ENCODE measurements around the gene ZNF789. TPM values are rescaled to one million over a fixed set of nuclear protein-coding genes. Genes with fewer than 3 reads are reported as not detected.
"Not testable (repeated sequence)": the region's sequence is repeated elsewhere in the genome, so short reads cannot be mapped to it uniquely, and the experiment has no call there.

The ZNF789 gene
- 10 to 100 TPM; 17.0 to 24.8 (median 19.7) TPM for total RNA-seq
- total RNA-seq (2013), result 16.5 TPM
- 11.3 to 25.7 (median 16.8) reads per million in 29 experiments for total RNA-seq

DNA sequence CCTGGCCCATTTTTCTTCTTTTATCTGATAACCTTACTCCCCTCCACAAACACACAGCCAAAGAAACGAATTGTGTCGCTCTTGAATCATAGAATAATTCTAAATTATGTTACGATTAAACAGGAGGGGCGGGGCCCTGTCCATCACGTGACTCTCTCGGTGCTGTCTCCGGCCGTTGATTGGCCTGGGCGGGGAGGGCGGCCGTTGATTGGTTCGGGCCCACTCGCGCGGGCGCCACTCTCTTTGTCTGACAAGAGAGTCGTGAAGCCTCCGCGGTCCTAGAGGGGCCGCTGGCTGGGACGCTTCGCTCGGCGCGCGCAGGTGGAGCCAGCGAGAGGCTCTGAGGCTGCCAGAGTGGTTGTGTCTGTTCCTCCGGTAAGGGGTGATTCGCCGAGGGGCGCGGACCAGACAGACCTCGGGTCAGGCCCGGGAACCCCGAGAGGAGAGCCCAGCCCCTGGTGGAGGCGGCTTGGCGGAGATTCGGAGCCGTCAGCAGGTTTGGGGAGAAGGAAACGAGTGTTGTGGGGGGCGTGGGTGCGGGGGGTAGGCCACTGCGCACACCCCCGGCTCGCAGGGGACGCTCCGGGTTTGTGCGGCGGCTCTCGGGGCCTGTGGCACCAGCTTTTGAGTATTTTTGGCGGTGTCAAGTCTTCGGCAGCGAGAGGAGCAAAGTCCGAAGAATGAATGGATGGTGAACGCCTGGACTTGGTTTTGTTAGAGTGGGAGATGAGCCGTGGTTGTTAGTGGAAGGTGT lies at the start of gene ZNF789:
ZNF789 (plus strand) TSS at position 330 of the 754 bp plus-strand sequence. CDS start 3,567 bp downstream, outside the sequence.
- POLR2A ChIA-PET, result interaction anchor here in 1 of 2 donors (0.7 kb wide), 1 partner anchor 32 kb away, joined by 3 read pairs; the partner anchor contains the start of gene ZKSCAN5
- H3K9me3 Mint-ChIP-seq, result no peaks in the 10 kb centered on the region
- under 1% methylated on average over 53 of the region's 56 CpGs for WGBS (ENCODE audit: insufficient coverage)

DNA sequence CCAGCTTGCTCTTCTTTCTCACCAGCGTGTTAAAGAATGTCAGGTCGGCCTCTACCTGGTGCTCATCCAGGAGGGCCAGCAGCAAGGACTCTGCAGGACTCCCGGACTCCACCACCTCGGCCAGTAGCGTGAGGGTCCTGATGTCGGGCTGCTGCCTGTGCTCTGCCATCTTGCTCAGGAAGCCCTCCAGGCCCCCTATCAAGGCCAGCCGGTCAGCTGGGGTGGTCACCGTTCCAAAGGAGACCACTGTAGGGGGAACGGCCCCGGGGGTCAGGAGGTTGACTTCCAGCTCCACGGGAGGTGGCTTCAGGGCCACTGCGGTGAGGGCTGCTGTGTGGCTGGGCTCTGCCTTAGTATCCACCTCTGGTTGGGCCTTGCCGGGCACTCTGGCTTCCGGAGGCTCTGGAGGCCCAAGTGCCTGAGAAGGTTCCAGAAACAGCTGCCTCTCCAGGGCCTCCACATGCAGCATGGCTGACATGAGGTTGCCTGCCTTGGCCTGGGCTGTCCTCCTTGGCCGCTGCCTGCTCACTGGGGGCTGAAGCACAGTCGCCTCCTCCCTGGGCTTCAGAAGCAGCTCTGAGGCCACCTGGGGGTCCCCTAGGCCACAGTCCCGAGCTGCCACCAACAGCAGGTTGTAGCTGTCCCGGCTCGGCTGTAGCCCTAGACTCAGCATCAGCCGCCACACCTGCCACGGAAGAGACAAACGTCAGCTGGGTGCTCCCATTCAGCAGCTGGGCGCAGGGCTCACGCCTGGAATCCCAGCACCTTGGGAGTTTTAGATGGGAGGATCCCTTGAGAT lies 47.6 kb upstream of the ZNF789 start:
- ChIA-PET POLR2A (interaction anchor here in 1 of 2 donors (0.6 kb wide), 1 partner anchor 419 kb away, joined by 3 read pairs; no protein-coding TSS in a partner anchor), CTCF (interaction anchor here in 1 of 2 donors (0.6 kb wide), 1 partner anchor 9 kb away, joined by 4 read pairs; no protein-coding TSS in a partner anchor)
- no peak overlapping the region for H3K4me3 Mint-ChIP-seq
- peaks cover 0 to 7% (median 5%) of the 10 kb centered on the region in 3 donors for H3K4me1 Mint-ChIP-seq
- no peaks in the 10 kb centered on the region for H3K9me3 Mint-ChIP-seq
- Histone ChIP-seq H3K4me1 (ENCODE audit: control insufficient read depth in 1 of 2, extremely low read depth in 1 of 2, insufficient read depth in 2 of 2, low read length in 2 of 2) (peaks cover 0 to 15% of the 10 kb centered on the region in 2 experiments), H3K9me3 (no peaks in the 10 kb centered on the region), H3K27me3 (replicated peaks in 1 of 2; ENCODE audit: control insufficient read depth in 2 of 2, extremely low read depth in 1 of 2, insufficient read depth in 2 of 2, low read length in 1 of 2) (no peaks in the 10 kb centered on the region), H3K4me3 (ENCODE audit: control insufficient read depth in 1 of 2, extremely low read depth in 1 of 2, low read length in 1 of 2) (no peak overlapping the region), H3K36me3 (ENCODE audit: control insufficient read depth in 2 of 2, extremely low read depth in 1 of 2, insufficient read depth in 1 of 2, low read length in 1 of 2) (peaks cover 25 to 45% of the 10 kb centered on the region in 2 donors), H3K27ac (ENCODE audit: low read length) (no peak overlapping the region)
- H3K27ac Mint-ChIP-seq, result no peak overlapping the region
- ATAC-seq (replicated peaks in 1 of 4) (no peak), DNase-seq (no peak)
- WGBS (ENCODE audit: insufficient coverage), result 94% methylated on average over 24 of the region's 24 CpGs
- peaks cover 25% of the 10 kb centered on the region for H3K36me3 Mint-ChIP-seq
- H3K27me3 Mint-ChIP-seq, result no peaks in the 10 kb centered on the region

More for the DNA sequence above, at the start of gene ZNF789:
- DNase-seq (peak; percentile 92 to 100 (median 98)), ATAC-seq (replicated peaks in 1 of 4) (peak; percentile 95 to 99 (median 99))
- Histone ChIP-seq H3K27ac (ENCODE audit: low read length) (peak within 1 kb of the TSS; percentile 70), H3K4me1 (ENCODE audit: control insufficient read depth in 1 of 2, extremely low read depth in 1 of 2, insufficient read depth in 2 of 2, low read length in 2 of 2) (peaks cover 6 to 25% of the 10 kb centered on the region in 2 experiments), H3K4me3 (ENCODE audit: control insufficient read depth in 1 of 2, extremely low read depth in 1 of 2, low read length in 1 of 2) (peak within 1 kb of the TSS; percentile 63 to 88), H3K9me3 (no peaks in the 10 kb centered on the region), H3K36me3 (ENCODE audit: control insufficient read depth in 2 of 2, extremely low read depth in 1 of 2, insufficient read depth in 1 of 2, low read length in 1 of 2) (peaks cover 0 to 7% of the 10 kb centered on the region in 2 donors), H3K27me3 (replicated peaks in 1 of 2; ENCODE audit: control insufficient read depth in 2 of 2, extremely low read depth in 1 of 2, insufficient read depth in 2 of 2, low read length in 1 of 2) (no peaks in the 10 kb centered on the region)
- Mint-ChIP-seq H3K27me3 (peaks cover 0 to 4% of the 10 kb centered on the region in 2 donors), H3K27ac (peak within 1 kb of the TSS; percentile 88 to 94), H3K36me3 (peaks cover 3% of the 10 kb centered on the region), H3K4me1 (peaks cover 34 to 39% (median 34%) of the 10 kb centered on the region in 3 donors), H3K4me3 (peak within 1 kb of the TSS; percentile 90 to 99 (median 96))
- CTCF ChIA-PET, result interaction anchor here in 1 of 2 donors (0.6 kb wide), 2 partner anchors 530 to 582 kb away, joined by 4 to 6 read pairs; no protein-coding TSS in a partner anchor

DNA sequence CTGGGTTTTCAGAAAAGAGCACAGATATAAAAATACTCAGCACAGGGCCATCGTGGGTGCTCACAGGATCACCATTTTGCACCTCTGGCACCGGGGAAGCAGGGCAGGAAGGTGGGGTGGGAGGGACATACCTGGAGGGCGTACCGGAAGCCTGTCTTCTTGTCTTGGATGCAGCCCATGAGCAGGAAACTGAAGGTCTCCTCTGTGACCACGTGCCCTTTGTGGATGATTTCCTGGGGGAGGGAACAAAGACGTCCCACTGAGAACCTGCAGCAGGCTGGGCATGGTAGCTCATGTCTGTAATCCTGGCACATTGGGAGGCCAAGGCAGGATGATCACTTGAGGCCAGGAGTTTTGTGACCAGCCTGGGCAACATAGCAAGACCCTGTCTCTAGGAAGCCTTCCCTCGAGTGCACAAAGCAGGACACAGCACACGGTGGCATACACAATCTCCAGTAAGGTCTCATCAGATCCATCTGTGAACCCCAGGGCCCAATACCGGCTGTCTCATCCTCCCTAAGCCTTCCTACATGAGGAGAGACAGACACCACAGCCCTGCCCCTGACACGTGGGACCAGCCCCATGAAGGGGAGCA lies 43.6 kb upstream of the ZNF789 start:
- H3K4me3 Mint-ChIP-seq, result no peak overlapping the region
- H3K36me3 Mint-ChIP-seq, result peaks cover 14% of the 10 kb centered on the region

GRCh38 chr7:99429756-99430155 lies 42.9 kb upstream of the ZNF789 start:
- no peaks in the 10 kb centered on the region for H3K9me3 ChIP-seq
- Mint-ChIP-seq H3K4me1 (peaks cover 0 to 6% (median 5%) of the 10 kb centered on the region in 3 donors), H3K4me3 (no peak overlapping the region), H3K9me3 (no peaks in the 10 kb centered on the region), H3K36me3 (peaks cover 15% of the 10 kb centered on the region), H3K27ac (no peak overlapping the region), H3K27me3 (no peaks in the 10 kb centered on the region)
- H3K4me1 ChIP-seq (ENCODE audit: control insufficient read depth in 1 of 2, extremely low read depth in 1 of 2, insufficient read depth in 2 of 2, low read length in 2 of 2), result peaks cover 0 to 15% of the 10 kb centered on the region in 2 experiments
- no peak overlapping the region for H3K27ac ChIP-seq (ENCODE audit: low read length)
- ChIA-PET POLR2A (no interaction called here), CTCF (no interaction called here)
- DNase-seq (no peak), ATAC-seq (replicated peaks in 1 of 4) (no peak)
- no peak overlapping the region for H3K4me3 ChIP-seq (ENCODE audit: control insufficient read depth in 1 of 2, extremely low read depth in 1 of 2, low read length in 1 of 2)
- no peaks in the 10 kb centered on the region for H3K27me3 ChIP-seq (replicated peaks in 1 of 2; ENCODE audit: control insufficient read depth in 2 of 2, extremely low read depth in 1 of 2, insufficient read depth in 2 of 2, low read length in 1 of 2)
- peaks cover 29 to 35% of the 10 kb centered on the region in 2 donors for H3K36me3 ChIP-seq (ENCODE audit: control insufficient read depth in 2 of 2, extremely low read depth in 1 of 2, insufficient read depth in 1 of 2, low read length in 1 of 2)
- 95% methylated on average over 6 of the region's 8 CpGs for WGBS (ENCODE audit: insufficient coverage)

More for the DNA sequence above, 43.6 kb upstream of the ZNF789 start:
- Mint-ChIP-seq H3K4me1 (peaks cover 0 to 6% (median 5%) of the 10 kb centered on the region in 3 donors), H3K27me3 (no peaks in the 10 kb centered on the region), H3K27ac (peak overlapping the region; percentile 34 to 52), H3K9me3 (no peaks in the 10 kb centered on the region)
- ATAC-seq (replicated peaks in 1 of 4), result peak; percentile 60 to 90 (median 78)
- Histone ChIP-seq H3K9me3 (no peaks in the 10 kb centered on the region), H3K4me1 (ENCODE audit: control insufficient read depth in 1 of 2, extremely low read depth in 1 of 2, insufficient read depth in 2 of 2, low read length in 2 of 2) (peaks cover 0 to 15% of the 10 kb centered on the region in 2 experiments), H3K4me3 (ENCODE audit: control insufficient read depth in 1 of 2, extremely low read depth in 1 of 2, low read length in 1 of 2) (no peak overlapping the region), H3K36me3 (ENCODE audit: control insufficient read depth in 2 of 2, extremely low read depth in 1 of 2, insufficient read depth in 1 of 2, low read length in 1 of 2) (peaks cover 33 to 39% of the 10 kb centered on the region in 2 donors), H3K27ac (ENCODE audit: low read length) (no peak overlapping the region), H3K27me3 (replicated peaks in 1 of 2; ENCODE audit: control insufficient read depth in 2 of 2, extremely low read depth in 1 of 2, insufficient read depth in 2 of 2, low read length in 1 of 2) (no peaks in the 10 kb centered on the region)
- CTCF ChIA-PET, result no interaction called here
- peak in 14 of 35 experiments; percentile 6 to 47 (median 22) for DNase-seq
- WGBS (ENCODE audit: insufficient coverage), result 70% methylated on average over 9 of the region's 10 CpGs
- POLR2A ChIA-PET, result no interaction called here

- ATAC-seq (replicated peaks in 1 of 4); H3K27me3 ChIP-seq (replicated peaks in 1 of 2; ENCODE audit: control insufficient read depth in 2 of 2, extremely low read depth in 1 of 2, insufficient read depth in 2 of 2, low read length in 1 of 2); H3K9me3 ChIP-seq; CTCF ChIA-PET; H3K27ac Mint-ChIP-seq; DNase-seq; POLR2A ChIA-PET; H3K4me3 ChIP-seq (ENCODE audit: control insufficient read depth in 1 of 2, extremely low read depth in 1 of 2, low read length in 1 of 2); H3K27me3 Mint-ChIP-seq; H3K9me3 Mint-ChIP-seq; H3K27ac ChIP-seq (ENCODE audit: low read length); H3K4me3 Mint-ChIP-seq: not testable (repeated sequence)
- Mint-ChIP-seq H3K36me3 (peaks cover 16% of the 10 kb centered on the region), H3K4me1 (peaks cover 0 to 11% (median 6%) of the 10 kb centered on the region in 3 donors)
- WGBS (ENCODE audit: insufficient coverage), result 95% methylated on average over 4 of the region's 13 CpGs
- H3K4me1 ChIP-seq (ENCODE audit: control insufficient read depth in 1 of 2, extremely low read depth in 1 of 2, insufficient read depth in 2 of 2, low read length in 2 of 2), result peaks cover 0 to 15% of the 10 kb centered on the region in 2 experiments
- H3K36me3 ChIP-seq (ENCODE audit: control insufficient read depth in 2 of 2, extremely low read depth in 1 of 2, insufficient read depth in 1 of 2, low read length in 1 of 2), result peaks cover 20 to 35% of the 10 kb centered on the region in 2 donors
Observed at GRCh38 chr7:99431756-99432540, 40.7 kb upstream of the ZNF789 start.

Measured in T-cell (primary cell).